GM19397 (cell line): Measurements from ENCODE around the gene STAC2.

Experiments
- ATAC-seq: cut with Tn5 transposase; IDR thresholded peaks from one replicate; pipeline ENCODE4 v1.9.1; 2021; ENCODE audit warnings: mild to moderate bottlenecking, moderate library complexity; ENCODE audit not compliant: unreplicated experiment

STAC2 gene

DNA sequence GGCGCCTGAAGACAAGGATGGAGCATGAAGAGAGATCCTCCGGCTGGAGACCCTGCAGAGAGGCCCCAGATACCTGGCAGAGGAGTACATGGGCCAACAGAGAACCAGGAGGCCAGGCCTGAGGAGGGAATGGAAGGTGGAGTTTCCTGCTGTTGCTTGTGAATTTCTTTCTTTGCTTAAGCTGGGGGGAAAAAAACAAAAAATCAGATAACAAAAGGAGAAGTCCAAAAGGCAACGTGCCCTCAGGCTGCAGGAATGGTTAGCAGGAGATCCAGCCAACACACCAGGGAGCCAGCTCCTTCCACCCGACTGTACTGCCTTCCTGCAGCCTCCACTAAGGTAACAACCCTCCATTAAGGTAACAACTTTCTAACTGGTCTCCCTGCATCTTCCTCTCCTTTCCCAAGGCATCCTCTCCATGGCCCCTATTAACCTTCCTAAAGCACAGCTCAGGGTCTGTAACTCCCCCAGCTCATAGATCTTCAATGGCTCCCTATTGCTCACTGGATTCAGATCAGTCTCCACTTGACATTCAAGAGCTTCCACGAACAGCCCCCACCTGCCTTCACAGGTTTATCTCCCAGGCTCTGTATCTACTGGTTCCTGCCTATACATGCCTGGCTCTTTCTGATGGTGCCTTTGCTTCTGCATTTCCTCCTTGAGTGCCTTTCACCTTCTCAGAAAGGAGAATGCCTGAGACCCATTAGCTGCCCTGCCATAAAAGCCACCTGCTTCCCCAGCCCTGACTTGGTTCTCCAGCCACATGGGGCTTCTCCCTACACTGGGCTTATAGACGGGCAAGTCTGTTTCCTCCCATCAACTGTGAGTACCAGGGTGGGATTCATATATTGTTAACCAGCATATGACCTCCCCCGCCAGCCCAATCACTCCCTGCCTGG lies 59.1 kb downstream of the STAC2 start:
- no peak for ATAC-seq

DNA sequence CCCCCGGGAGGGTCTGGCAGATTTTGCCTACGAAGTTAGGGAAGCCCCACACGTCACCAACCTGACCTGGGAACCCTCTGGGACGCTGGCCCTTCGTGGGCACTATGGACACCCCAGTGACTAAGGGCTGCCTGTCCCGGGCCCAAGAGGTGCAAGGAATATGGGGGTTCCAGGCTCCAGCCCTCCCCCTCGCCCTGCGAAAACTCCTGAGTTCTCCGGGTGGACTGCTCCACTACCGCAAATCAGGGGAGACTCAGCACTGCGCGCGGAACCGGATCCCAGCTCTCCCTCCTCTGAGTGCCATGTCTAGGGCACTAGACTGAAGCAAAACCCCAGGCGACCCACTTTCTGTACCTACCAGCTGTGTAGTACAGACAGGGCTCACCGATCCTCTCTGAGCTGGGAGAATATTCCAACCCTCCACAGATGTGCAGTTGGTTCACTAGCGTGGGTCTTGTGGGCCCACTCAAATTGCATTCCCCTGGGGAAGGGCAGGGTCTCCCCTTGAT lies 59.9 kb downstream of the STAC2 start, which contains the start of gene ARL5C:
Gene ARL5C, minus strand, starts transcription at position 321 of the 509 bp plus-strand sequence. CDS start 401 bp downstream, outside the sequence.
- ATAC-seq = no peak

DNA sequence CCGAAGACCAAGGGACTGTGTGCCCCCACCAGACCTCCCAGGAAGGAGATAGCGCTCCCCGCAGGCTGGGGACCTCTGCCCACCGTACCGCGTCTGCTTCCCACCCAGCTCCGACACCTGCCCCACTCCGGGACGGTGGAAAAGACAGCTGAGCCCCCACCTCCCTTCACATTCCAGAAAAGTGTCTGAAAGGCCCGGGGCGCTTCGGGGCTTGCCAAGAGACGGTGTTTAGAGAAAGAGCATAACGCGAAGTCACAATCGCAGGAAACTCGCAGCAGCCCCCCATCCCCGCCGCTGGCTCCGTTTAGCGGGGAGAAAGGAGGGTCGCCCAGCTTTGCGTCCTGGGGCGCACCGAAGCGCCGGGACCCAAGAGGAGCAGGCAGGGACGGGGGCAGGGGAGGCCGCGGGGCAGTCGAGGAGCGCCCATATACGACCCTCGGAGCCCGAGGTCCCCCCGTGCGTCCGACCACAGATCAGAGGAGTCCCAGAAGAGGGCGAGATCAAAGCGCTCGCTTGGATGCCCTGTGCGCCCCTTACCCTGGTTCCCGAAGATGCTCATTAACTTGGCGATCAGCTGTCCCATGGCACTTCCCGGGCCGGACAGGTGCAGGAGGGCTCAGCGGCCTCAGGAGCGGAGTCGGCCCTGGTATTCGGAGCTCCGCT lies 60.4 kb downstream of the STAC2 start:
- ATAC-seq = no peak

DNA sequence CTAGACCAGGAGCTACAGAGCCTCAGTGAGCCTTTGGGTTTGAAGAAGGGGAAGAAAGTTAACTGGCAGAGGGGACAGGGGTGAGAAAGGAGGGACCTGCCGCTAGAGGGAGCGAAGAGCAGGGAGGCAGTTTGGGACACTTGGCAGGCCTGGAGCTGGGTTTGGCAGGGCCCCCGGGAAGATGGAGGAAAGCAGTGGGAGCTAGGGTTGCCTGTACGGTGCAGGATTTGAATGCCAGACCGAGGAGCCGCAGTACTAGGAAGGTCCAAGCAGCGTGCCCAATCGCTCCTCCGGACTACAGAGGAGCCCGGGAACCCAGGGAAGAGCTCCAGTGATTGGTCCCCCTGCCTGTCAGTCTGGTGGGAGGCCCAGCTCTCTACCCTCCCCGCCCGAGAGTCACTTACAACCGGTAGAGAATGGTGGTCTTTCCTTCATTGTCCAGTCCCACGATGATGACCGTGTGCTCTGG lies 61.0 kb downstream of the STAC2 start:
- no peak for ATAC-seq

DNA sequence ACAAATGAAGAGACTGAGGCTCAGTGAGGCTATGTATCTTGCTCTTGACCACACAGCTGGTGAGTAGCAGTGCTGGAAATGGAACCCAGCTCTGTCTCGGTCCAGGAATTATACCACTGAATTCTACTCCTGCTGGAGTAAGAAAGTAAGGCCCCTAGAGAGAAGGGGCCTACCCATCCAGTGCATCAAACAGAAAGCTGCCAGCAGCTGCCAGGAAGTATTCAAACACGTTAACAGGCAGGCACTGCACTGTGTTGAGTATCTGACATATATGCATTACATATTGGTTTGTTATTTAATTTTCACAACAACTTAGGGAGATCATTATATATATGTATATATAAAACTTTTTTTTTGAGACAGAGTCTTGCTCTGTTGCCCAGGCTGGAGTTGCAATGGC lies 63.8 kb downstream of the STAC2 start:
- ATAC-seq = no peak
